OCI-LY1 (cell line): ENCODE measurements around the gene DRAM1.
"Not testable (repeated sequence)": the region's sequence is repeated elsewhere in the genome, so short reads cannot be mapped to it uniquely, and the experiment has no call there.

Source experiments
- H2AFZ ChIP-seq: fragments of 200-600 bp; sonication (generic), shearing (Covaris generic); 2 replicates; pipeline ENCODE4 v1.6.0; 2014; ENCODE audit warnings: antibody characterized with exemption, mild to moderate bottlenecking, low read length
- H3F3A ChIP-seq: fragments of 200-600 bp; sonication (generic), shearing (Covaris generic); 2 replicates; pipeline ENCODE4 v1.6.0; 2014; ENCODE audit warnings: mild to moderate bottlenecking, antibody characterized with exemption, low read length, moderate library complexity; ENCODE audit not compliant: insufficient read depth
- H3K27ac ChIP-seq: fragments of 200-600 bp; sonication (generic); 2 replicates; pipeline ENCODE4 v1.5.1; 2014; ENCODE audit warnings: low read length, mixed run types, mild to moderate bottlenecking, low read depth; ENCODE audit not compliant: poor library complexity, severe bottlenecking
- H3K27me3 ChIP-seq: fragments of 200-600 bp; sonication (generic); 2 replicates; pipeline ENCODE4 v1.6.0; 2014; ENCODE audit warnings: antibody characterized with exemption, mild to moderate bottlenecking, low read length, moderate library complexity; ENCODE audit not compliant: insufficient read depth
- H3K36me3 ChIP-seq: fragments of 200-600 bp; sonication (generic); 2 replicates; pipeline ENCODE4 v1.6.1; 2014; ENCODE audit warnings: mild to moderate bottlenecking, antibody characterized with exemption, low read length, moderate library complexity, mixed read lengths; ENCODE audit not compliant: insufficient read depth
- H3K4me1 ChIP-seq: fragments of 200-600 bp; sonication (generic); 2 replicates; pipeline ENCODE4 v1.5.1; 2014; ENCODE audit warnings: mild to moderate bottlenecking, low read length, moderate library complexity; ENCODE audit not compliant: insufficient read depth, severe bottlenecking
- H3K4me2 ChIP-seq: fragments of 200-600 bp; sonication (generic), shearing (Covaris generic); 2 replicates; pipeline ENCODE4 v1.6.1; 2014; ENCODE audit warnings: low read length
- H3K4me3 ChIP-seq: fragments of 200-600 bp; sonication (generic); 2 replicates; pipeline ENCODE4 v1.5.1; 2014; ENCODE audit warnings: low read length, low read depth, mild to moderate bottlenecking, mixed read lengths; ENCODE audit not compliant: poor library complexity, severe bottlenecking
- H3K79me2 ChIP-seq: fragments of 200-600 bp; shearing (Covaris generic); 2 replicates; pipeline ENCODE4 v1.6.1; 2016; ENCODE audit warnings: mixed run types, low read length, mixed read lengths; ENCODE audit not compliant: insufficient read depth
- H3K9ac ChIP-seq: fragments of 200-600 bp; sonication (generic), shearing (Covaris generic); 2 replicates; pipeline ENCODE4 v1.6.1; 2014; ENCODE audit warnings: mild to moderate bottlenecking, low read length, mixed read lengths
- H3K9me2 ChIP-seq: fragments of 200-600 bp; sonication (generic), shearing (Covaris generic); 2 replicates; pipeline ENCODE4 v1.6.1; 2014; ENCODE audit warnings: low read depth, mild to moderate bottlenecking, low read length, mixed read lengths
- H3K9me3 ChIP-seq: fragments of 200-600 bp; shearing (Covaris generic); 2 replicates; pipeline ENCODE4 v1.6.1; 2014; ENCODE audit warnings: low read length, mixed read lengths
- H4K20me1 ChIP-seq: fragments of 200-600 bp; sonication (generic), shearing (Covaris generic); 2 replicates; pipeline ENCODE4 v1.6.0; 2016; ENCODE audit warnings: mild to moderate bottlenecking, low read length; ENCODE audit not compliant: insufficient read depth
- EZH2 ChIP-seq: fragments of 200-600 bp; sonication (generic), shearing (Covaris generic); IDR thresholded peaks from 2 replicates; pipeline ENCODE4 v1.8.0; 2017; ENCODE audit warnings: borderline replicate concordance, mixed run types, mild to moderate bottlenecking, antibody characterized with exemption, low read length, moderate library complexity, mixed read lengths
- TF ChIP-seq, protein P1 (sequence below): fragments of 200-600 bp; sonication (generic), shearing (Covaris generic); IDR thresholded peaks from 2 replicates; pipeline ENCODE4 v1.5.1; 2017; ENCODE audit warnings: mild to moderate bottlenecking, antibody characterized with exemption, low read length, moderate library complexity, mixed read lengths

DRAM1 gene

DNA sequence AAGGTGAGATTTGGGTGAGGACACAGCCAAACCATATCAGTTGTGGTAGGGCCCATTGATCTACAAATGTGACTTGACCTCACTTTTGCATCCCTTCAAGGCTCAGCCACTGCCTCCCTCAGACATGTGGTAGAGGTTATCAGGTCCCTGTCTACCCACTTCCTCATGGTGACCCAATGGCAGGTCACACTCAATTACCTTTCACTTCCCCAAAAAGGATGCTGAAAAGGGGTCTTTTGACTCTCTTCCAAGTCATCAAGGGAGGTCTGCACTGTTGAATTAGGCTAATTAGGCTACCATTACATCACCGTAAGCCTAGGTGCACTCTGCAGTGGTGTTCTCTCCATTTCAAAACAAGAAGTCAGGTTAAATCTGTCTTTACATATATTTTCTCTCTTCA is 22.6 kb upstream of the DRAM1 start:
- no peaks in the 10 kb centered on the region for H4K20me1 ChIP-seq

DNA sequence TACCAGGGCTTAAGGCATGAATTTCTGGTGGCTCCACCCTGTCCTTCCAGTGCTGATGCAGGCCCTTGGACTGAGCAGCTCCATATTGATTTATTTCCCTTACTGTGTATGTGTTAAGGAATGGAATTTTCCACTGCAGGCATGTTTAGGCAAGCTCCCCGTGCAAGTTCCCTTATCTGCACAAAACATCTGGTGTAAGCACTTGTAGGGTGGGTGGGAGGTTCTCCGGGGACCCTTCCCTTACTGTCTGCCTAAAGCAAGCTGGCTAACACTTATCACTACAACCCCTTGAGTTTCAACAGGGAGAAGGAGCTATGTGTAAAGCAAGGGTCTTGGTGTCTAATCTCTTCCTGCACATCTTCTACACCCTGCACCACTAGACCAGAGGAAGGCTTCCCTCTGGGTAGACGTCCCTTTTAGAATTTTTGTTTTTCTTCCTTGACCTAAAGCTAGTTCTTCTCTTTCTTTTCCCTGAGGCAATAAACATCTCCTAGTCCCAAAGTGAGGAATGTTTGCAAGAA is 22.0 kb upstream of the DRAM1 start:
- Histone ChIP-seq H3K36me3 (no peaks in the 10 kb centered on the region), H4K20me1 (no peaks in the 10 kb centered on the region), H3K4me3 (no peak overlapping the region), H3K4me2 (no peak overlapping the region), H3K9ac (no peak overlapping the region), H3K27ac (no peak overlapping the region), H3K79me2 (no peaks in the 10 kb centered on the region), H2AFZ (no peak overlapping the region), H3K9me3 (no peaks in the 10 kb centered on the region), H3K4me1 (peaks cover 11% of the 10 kb centered on the region), H3K9me2 (no peaks in the 10 kb centered on the region), H3K27me3 (no peaks in the 10 kb centered on the region), H3F3A (no peaks in the 10 kb centered on the region)
- TF ChIP-seq, protein P1, sequence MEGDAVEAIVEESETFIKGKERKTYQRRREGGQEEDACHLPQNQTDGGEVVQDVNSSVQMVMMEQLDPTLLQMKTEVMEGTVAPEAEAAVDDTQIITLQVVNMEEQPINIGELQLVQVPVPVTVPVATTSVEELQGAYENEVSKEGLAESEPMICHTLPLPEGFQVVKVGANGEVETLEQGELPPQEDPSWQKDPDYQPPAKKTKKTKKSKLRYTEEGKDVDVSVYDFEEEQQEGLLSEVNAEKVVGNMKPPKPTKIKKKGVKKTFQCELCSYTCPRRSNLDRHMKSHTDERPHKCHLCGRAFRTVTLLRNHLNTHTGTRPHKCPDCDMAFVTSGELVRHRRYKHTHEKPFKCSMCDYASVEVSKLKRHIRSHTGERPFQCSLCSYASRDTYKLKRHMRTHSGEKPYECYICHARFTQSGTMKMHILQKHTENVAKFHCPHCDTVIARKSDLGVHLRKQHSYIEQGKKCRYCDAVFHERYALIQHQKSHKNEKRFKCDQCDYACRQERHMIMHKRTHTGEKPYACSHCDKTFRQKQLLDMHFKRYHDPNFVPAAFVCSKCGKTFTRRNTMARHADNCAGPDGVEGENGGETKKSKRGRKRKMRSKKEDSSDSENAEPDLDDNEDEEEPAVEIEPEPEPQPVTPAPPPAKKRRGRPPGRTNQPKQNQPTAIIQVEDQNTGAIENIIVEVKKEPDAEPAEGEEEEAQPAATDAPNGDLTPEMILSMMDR: no peak
- no peak for TF ChIP-seq EZH2

More for the DNA sequence above, 22.6 kb upstream of the DRAM1 start:
- Histone ChIP-seq H3K79me2 (no peaks in the 10 kb centered on the region), H3K9me2 (no peaks in the 10 kb centered on the region), H3K9ac (no peak overlapping the region), H3F3A (no peaks in the 10 kb centered on the region), H3K27me3 (no peaks in the 10 kb centered on the region), H3K9me3 (no peaks in the 10 kb centered on the region), H3K36me3 (no peaks in the 10 kb centered on the region), H3K27ac (no peak overlapping the region), H3K4me2 (no peak overlapping the region), H3K4me1 (peaks cover 11% of the 10 kb centered on the region), H2AFZ (no peak overlapping the region), H3K4me3 (no peak overlapping the region)
- no peak for TF ChIP-seq EZH2
- TF ChIP-seq, protein P1: no peak

DNA sequence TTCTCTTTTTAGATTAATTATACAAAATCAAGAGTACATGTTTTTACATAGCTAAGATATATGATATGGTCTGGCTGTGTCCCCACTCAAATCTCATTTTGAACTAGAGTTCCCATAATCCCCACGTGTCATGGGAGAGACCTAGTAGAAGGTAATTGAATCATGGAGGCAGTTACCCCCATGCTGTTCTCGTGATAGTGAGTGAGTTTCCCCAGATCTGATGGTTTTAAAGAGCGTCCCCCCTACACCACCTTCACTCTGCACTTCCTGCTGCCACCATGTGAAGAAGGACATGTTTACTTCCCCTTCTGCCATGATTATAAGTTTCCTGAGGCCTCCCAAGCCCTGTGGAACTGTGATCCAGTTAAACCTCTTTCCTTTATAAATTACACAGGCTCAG is 21.4 kb upstream of the DRAM1 start:
- no peak overlapping the region for H3K27ac ChIP-seq
- H3K36me3 ChIP-seq: no peaks in the 10 kb centered on the region
- H3K9me2 ChIP-seq: no peaks in the 10 kb centered on the region
- H3K4me1 ChIP-seq: peaks cover 11% of the 10 kb centered on the region
- H3K79me2 ChIP-seq: no peaks in the 10 kb centered on the region
- H3K4me2 ChIP-seq: no peak overlapping the region
- no peaks in the 10 kb centered on the region for H4K20me1 ChIP-seq
- no peaks in the 10 kb centered on the region for H3K27me3 ChIP-seq
- no peak overlapping the region for H3K4me3 ChIP-seq
- 0 out of 2 replicates have a peak overlapping the region, but pooled peaks have one; percentile 9 for H2AFZ ChIP-seq
- H3F3A ChIP-seq: no peaks in the 10 kb centered on the region
- TF ChIP-seq, protein P1: no peak
- no peak for TF ChIP-seq EZH2
- no peaks in the 10 kb centered on the region for H3K9me3 ChIP-seq
- no peak overlapping the region for H3K9ac ChIP-seq

DNA sequence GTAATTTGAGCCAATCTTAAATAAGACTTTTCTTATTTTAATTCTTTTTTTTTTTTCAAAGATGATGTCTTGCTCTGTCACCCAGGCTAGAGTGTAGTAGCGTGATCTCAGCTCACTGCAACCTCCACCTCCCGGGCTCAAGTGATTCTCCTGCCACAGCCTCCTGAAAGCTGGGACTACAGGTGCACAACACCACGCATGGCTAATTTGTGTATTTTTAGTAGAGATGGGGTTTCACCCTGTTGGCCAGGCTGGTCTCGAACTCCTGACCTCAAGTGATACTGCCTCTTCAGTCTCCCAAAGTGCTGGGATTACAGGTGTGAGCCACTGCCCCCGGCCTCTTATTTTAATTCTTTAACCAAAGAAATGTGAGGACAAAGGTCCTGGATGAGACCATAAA is 20.8 kb upstream of the DRAM1 start:
- H3K36me3 ChIP-seq, H3K4me2 ChIP-seq, H3K27ac ChIP-seq, H3K9ac ChIP-seq, H3K4me3 ChIP-seq, H3K79me2 ChIP-seq, H3K9me3 ChIP-seq, H4K20me1 ChIP-seq, H3K9me2 ChIP-seq, H2AFZ ChIP-seq, H3K27me3 ChIP-seq, H3F3A ChIP-seq: not testable (repeated sequence)
- peaks cover 11% of the 10 kb centered on the region for H3K4me1 ChIP-seq
